Measurements from ENCODE around the gene IFT25. TPM values are rescaled to one million over a fixed set of nuclear protein-coding genes. Genes with fewer than 3 reads are reported as not detected.

IFT25 gene
- total RNA-seq, 8 experiments from 2014 or later, result 27.9 to 57.3 (median 40.6) TPM

DNA sequence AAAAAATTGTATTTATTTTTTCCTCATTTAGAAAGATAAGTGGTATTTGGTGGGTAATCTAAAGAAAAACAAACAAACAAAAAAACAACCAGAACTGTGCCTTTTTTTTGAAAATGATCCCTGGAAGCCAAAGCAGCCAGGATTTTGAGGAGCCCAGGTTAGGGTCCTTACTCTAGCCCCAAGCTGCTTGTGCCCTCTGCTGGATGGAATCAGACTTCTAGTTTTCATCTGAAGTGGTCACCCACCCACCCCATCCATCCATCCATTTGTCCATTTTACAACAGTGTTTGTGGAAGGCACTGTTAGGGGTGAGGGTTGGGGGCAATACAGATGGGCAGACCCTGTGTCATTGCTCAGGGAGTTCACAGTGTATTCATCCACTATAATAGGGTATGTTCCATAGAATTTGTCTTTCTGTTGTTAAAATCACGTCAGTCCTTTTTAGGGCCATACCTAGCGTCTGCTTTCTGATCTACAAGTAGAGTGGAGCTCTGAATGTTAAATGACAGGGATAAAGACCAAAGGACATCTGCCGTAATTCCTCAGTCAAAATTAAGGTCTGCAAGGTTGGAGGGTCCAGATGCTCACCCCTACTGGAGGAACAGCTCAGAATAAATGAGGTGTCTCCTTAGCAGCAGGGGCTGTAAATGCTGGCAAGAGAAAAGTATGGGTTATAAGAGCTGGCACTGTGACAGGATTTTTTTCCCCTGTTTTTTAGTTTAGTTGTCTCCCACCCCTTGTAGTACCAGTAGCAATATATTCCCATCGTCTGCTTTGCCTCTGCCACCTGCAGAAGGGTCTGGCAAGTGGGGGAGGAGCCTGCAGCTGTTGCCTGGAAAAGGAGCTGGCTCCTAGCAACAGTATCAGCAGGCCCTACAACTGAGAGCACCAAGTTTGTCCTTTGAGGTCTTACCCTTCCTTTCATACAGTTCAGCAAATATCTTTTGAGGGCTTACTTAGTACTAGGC lies 3.8 kb upstream of the IFT25 start:
- WGBS, 10 experiments, result 38 to 100% (median 84%) methylated on average over 1 to 4 of the region's 4 CpGs; no CpG with 5 or more reads in 1 of the 10 experiments
- no peak overlapping the region for H3K27ac ChIP-seq
- peaks cover 29 to 33% of the 10 kb centered on the region in 2 donors for H3K4me1 ChIP-seq (replicated peaks in 1 of 2)
- in situ Hi-C loops (cut with MboI; ENCODE audit: low pct_unique_long_range_greater_than_20kb in 2 of 9, low sequenced_read_pairs in 9 of 9, unreplicated experiment in 9 of 9), result no loop called here
- no peak for ATAC-seq (replicated peaks in 6 of 8)
- no peak overlapping the region for H3K4me3 ChIP-seq

DNA sequence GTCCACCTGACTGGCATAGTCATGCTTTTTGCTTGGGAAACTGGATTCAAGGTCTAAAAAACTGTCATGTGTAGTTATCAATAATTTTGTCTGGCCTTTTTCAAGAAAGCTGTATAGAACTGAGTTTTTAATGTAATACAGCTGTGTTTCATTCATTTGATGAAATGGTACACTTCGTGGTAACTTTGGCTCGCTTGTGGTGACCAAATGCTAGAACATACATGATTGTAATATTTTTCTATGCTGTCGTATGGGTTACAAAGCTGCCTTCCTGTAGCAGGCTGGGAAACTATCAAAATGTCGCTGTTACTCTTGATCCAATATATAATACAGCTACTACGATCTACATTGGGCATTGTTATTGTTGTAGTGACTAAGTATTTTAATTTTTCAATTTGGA lies 2.8 kb upstream of the IFT25 start:
- in situ Hi-C loops (cut with MboI; ENCODE audit: low pct_unique_long_range_greater_than_20kb in 2 of 9, low sequenced_read_pairs in 9 of 9, unreplicated experiment in 9 of 9), result no loop called here

DNA sequence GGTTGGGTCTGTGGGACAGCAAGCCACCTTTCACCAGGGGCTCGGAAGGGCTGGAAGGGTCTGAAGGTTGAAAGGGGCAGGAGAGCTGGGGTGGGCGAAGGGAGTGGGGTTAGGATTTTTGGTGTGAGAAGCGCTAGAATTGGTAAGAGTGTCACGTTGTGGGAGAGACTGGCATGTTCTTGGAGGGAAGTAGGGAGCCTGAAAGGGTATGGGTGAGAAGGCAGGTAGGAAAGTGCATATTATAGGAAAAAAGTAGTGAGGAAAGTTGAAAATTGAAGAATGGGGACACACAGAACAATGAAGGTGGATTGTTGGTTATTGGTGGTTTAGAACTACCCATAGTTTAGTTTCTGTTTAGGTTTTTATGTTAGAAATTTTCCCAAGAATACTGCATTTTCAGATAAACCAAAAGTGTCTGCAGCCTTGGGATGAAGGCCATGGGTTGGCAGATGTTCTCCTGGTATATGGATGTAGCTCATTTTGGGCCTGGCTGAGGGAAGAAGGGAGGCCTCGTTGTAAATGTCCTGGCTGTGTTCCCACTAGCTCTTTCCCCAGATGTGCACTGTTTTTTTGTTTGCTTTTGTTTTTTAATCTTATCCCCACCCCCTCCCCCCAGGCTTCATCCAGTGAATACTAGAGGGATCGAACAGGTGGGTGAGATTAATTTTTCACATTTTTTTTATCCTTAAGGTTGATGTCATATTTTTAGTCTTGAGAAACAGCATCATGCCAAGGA lies 1.8 kb upstream of the IFT25 start:
- no peak overlapping the region for H3K27ac ChIP-seq
- H3K4me3 ChIP-seq, result peak overlapping the region; percentile 54 to 87 (median 70)
- in situ Hi-C loops (cut with MboI; ENCODE audit: low pct_unique_long_range_greater_than_20kb in 2 of 9, low sequenced_read_pairs in 9 of 9, unreplicated experiment in 9 of 9), result no loop called here
- WGBS, 10 experiments, result 0 to 49% (median 24%) methylated on average over 1 to 6 of the region's 6 CpGs; no CpG with 5 or more reads in 2 of the 10 experiments
- H3K4me1 ChIP-seq (replicated peaks in 1 of 2), result peaks cover 29 to 33% of the 10 kb centered on the region in 2 donors
- ATAC-seq (replicated peaks in 6 of 8), result no peak

More for the DNA sequence above, 2.8 kb upstream of the IFT25 start:
- Histone ChIP-seq H3K4me3 (no peak overlapping the region), H3K4me1 (replicated peaks in 1 of 2) (peaks cover 29 to 33% of the 10 kb centered on the region in 2 donors), H3K27ac (no peak overlapping the region)
- ATAC-seq (replicated peaks in 6 of 8), result no peak
- 49 to 100% (median 94%) methylated on average over 1 to 5 of the region's 5 CpGs; no CpG with 5 or more reads in 1 of the 10 experiments for WGBS, 10 experiments

DNA sequence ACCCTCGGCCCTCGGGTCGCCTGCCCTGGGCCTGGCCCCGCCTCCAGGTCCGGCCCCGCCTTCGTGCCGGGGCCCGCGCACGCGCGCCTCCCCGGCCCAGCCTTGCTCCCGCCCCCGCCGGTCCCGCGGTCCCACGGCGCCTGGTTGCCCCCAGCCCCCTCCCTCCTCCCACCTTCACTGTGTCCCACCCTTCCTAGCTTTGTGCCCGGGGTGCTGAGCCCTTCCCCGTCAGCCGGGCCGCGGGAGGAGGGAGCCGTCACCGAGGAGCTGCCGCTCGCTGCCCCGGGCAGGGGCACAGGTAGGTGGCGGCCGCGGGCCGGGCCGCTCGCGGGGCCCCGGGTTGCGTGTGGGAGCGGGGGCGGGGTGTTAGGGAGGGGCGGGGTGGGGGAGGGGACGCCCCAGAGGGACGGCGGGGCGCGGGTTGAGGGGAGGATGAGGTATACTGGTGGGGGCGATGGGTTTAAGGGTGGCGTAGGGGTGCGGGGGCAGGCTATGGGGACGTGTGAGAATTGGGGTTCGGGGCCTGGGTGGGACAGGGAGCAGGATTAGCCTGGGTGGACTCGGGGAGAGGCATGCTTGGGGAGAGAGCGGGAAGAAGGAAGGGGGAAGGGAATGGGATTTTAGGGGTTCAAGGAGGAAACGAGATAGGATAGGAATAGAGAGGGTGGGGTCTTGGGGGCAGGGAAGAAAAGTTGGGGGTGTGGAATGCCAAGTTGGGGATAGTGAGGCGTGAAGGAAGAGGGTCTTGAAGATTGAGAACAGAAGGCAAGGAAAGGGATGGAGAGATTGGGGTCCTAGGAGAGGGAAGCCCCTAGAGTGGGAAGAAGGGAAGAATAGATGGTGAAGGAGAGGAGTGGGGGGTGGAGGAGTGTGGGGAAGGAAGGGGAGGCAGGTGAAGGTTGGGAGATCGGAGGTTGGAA lies 1.0 kb upstream of the IFT25 start, which contains the start of gene LRRC42:
Gene LRRC42 (plus strand): TSS at position 99 of the 920 bp plus-strand sequence. CDS start 5,650 bp downstream, outside the sequence.
- 24% methylated on average over 2 of the region's 58 CpGs; no CpG with 5 or more reads in 9 of the 10 experiments for WGBS, 10 experiments
- peak in 3 of 8 experiments; percentile 67 to 76 (median 69) for ATAC-seq (replicated peaks in 6 of 8)
- in situ Hi-C loops (cut with MboI; ENCODE audit: low pct_unique_long_range_greater_than_20kb in 2 of 9, low sequenced_read_pairs in 9 of 9, unreplicated experiment in 9 of 9), result no loop called here

DNA sequence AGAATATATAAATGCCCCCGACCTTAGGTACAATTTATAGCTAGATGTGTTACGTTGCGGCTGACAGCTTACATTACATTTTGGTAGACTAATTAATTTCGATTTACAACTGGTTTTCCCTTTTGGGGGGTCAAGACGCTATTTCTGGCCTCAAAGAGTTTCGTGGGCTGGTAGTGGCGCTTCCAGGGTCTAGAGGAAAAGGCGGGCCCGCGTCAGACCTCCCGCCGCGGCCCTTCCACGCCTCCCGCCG lies 391 bp downstream of the IFT25 start:
- peaks cover 27 to 29% of the 10 kb centered on the region in 2 donors for H3K4me1 ChIP-seq (replicated peaks in 1 of 2)
- no peak for ATAC-seq (replicated peaks in 6 of 8)
- WGBS, 10 experiments, result 0% methylated on average over 2 to 7 of the region's 16 CpGs; no CpG with 5 or more reads in 6 of the 10 experiments
- H3K27ac ChIP-seq, result peak overlapping the region; percentile 57 to 68
- in situ Hi-C loops (cut with MboI; ENCODE audit: low pct_unique_long_range_greater_than_20kb in 2 of 9, low sequenced_read_pairs in 9 of 9, unreplicated experiment in 9 of 9), result no loop called here
- peak overlapping the region; percentile 54 to 87 (median 70) for H3K4me3 ChIP-seq

More for the DNA sequence above, 1.0 kb upstream of the IFT25 start, which contains the start of gene LRRC42:
- Histone ChIP-seq H3K4me1 (replicated peaks in 1 of 2) (peaks cover 29 to 33% of the 10 kb centered on the region in 2 donors), H3K4me3 (peak within 1 kb of the TSS; percentile 54 to 87 (median 70)), H3K27ac (peak within 1 kb of the TSS; percentile 60 to 75)

DNA sequence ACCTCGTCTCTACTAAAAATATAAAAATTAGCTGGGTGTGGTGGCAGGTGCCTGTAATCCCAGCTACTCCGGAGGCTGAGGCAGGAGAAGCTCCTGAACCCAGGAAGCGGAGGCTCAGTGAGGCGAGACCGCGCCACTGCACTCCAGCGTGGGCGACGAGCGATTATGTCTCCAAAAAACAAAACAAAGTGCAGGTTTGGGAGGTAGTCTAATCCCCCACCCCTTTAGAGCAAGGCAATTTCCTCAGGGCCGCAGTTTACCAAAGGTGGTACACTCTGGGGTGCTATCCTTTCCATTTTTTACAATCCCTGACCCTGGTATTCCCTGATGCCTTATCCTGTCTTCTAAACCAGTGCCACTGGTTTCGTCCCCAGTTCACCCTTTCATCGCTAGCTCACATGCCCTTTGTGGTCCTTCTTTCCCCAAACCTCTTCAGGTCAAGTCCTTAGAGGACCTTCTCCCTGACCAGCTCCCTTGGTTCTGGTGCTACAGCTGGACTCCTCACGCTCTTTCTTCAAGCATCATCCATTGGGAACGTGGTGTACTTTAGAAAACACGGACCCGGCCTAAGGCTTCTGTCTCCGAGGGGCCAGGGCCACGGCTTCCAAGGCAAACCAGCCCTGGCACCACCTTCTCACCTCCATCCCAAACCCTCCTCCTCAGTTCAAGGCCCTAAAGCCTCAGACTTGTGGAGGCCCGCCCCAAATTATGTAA lies 873 bp downstream of the IFT25 start:
- Histone ChIP-seq H3K4me1 (replicated peaks in 1 of 2) (peaks cover 22 to 24% of the 10 kb centered on the region in 2 donors), H3K27ac (peak overlapping the region; percentile 57 to 68), H3K4me3 (peak overlapping the region; percentile 54 to 87 (median 70))
- in situ Hi-C loops (cut with MboI; ENCODE audit: low pct_unique_long_range_greater_than_20kb in 2 of 9, low sequenced_read_pairs in 9 of 9, unreplicated experiment in 9 of 9), result no loop called here
- 20 to 100% (median 72%) methylated on average over 1 to 16 of the region's 20 CpGs; no CpG with 5 or more reads in 2 of the 10 experiments for WGBS, 10 experiments
- ATAC-seq (replicated peaks in 6 of 8), result no peak

DNA sequence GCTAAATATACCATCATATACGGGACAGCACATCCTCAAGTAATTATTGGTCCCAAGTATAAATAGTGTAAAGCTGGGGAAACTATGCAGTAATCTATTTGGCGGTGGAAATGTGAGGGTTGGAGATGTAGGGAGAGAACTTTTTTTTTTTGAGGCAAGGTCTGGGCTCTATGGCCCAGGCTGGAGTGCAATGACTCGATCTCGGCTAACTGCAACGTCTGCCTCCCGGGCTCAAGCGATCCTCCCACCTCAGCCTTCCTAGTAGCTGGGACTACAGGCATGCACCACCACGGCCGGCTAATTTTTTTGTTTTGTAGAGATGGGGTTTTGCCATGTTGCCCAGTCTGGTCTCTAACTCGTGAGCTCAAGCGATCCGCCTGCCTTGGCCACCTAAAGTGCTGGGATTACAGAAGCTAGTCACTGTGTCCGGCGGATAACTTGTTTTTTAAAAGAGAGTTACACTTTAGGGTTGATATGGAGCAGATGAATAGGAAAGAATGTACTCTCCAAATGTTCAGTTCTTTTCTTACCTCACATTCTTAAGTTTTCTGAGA lies 1.9 kb downstream of the IFT25 start:
- H3K27ac ChIP-seq, result no peak overlapping the region
- no peak for ATAC-seq (replicated peaks in 6 of 8)
- WGBS, 10 experiments, result 86 to 100% (median 96%) methylated on average over 1 to 14 of the region's 14 CpGs; no CpG with 5 or more reads in 1 of the 10 experiments
- H3K4me1 ChIP-seq (replicated peaks in 1 of 2), result peaks cover 12 to 15% of the 10 kb centered on the region in 2 donors
- in situ Hi-C loops (cut with MboI; ENCODE audit: low pct_unique_long_range_greater_than_20kb in 2 of 9, low sequenced_read_pairs in 9 of 9, unreplicated experiment in 9 of 9), result no loop called here
- no peak overlapping the region for H3K4me3 ChIP-seq

DNA sequence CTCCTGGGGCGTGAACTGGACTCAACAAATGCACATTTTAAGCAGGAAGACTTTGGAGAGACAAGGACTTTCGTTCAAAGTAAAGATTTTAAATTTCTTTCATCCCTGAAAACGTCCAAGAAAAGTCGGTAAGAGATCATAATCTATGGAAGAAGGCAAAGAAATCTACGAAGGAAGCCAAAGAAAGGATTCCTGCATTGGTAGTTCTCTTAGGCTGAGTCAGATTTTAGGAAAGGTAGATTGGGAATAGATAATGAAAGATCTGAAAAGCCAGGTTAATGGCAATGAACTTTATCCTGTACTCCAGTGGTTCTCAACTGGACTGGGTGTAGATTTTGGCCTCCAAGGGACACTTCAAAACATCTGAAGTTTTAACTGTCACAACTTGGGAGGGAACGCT lies 2.4 kb downstream of the IFT25 start:
- Histone ChIP-seq H3K27ac (no peak overlapping the region), H3K4me1 (replicated peaks in 1 of 2) (peaks cover 10 to 12% of the 10 kb centered on the region in 2 donors), H3K4me3 (no peak overlapping the region)
- in situ Hi-C loops (cut with MboI; ENCODE audit: low pct_unique_long_range_greater_than_20kb in 2 of 9, low sequenced_read_pairs in 9 of 9, unreplicated experiment in 9 of 9), result no loop called here
- ATAC-seq (replicated peaks in 6 of 8), result no peak
- 67 to 96% (median 93%) methylated on average over 2 to 6 of the region's 6 CpGs for WGBS, 10 experiments

DNA sequence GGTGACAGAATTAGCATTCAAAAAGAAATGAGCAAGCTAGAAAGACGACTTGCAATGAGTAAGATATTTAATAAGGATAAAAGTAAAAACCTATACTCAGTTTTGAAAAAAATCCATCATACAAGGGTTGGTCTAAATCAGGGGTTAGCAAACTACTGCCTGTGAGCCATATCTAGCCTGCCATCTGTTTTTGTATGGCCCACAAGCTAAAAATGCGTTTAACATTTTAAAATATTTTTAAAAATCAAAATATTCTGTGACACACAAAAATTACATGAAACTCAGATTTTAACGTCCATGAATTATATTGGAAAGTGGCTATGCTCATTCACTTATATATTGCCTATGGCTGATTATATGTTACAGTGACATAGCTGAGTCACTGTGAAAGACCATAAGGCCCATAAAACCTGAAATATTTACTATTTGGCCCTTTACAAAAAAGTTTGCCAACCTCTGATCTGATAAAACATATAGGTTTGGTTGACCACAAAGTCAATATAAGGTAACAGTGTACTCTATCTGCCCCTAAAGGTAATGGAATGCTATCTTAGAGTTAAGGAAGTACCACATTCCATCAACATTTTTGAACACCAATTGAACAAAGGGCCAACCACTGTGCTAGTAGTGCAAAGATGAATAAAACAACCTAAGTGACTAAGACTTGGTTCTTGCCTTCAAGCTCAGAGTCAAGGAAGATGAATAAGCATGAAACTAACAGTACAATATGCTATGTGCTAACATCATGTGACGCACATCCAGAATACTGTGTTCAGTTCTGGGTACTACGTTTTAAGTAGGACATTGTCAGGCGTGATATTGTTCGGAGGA lies 3.2 kb downstream of the IFT25 start:
- Histone ChIP-seq H3K27ac (no peak overlapping the region), H3K4me1 (replicated peaks in 1 of 2) (peaks cover 6% of the 10 kb centered on the region in 2 donors), H3K4me3 (no peak overlapping the region)
- WGBS, 10 experiments, result 57 to 100% (median 86%) methylated on average over 1 to 7 of the region's 7 CpGs
- ATAC-seq (replicated peaks in 6 of 8), result no peak
- in situ Hi-C loops (cut with MboI; ENCODE audit: low pct_unique_long_range_greater_than_20kb in 2 of 9, low sequenced_read_pairs in 9 of 9, unreplicated experiment in 9 of 9), result no loop called here

DNA sequence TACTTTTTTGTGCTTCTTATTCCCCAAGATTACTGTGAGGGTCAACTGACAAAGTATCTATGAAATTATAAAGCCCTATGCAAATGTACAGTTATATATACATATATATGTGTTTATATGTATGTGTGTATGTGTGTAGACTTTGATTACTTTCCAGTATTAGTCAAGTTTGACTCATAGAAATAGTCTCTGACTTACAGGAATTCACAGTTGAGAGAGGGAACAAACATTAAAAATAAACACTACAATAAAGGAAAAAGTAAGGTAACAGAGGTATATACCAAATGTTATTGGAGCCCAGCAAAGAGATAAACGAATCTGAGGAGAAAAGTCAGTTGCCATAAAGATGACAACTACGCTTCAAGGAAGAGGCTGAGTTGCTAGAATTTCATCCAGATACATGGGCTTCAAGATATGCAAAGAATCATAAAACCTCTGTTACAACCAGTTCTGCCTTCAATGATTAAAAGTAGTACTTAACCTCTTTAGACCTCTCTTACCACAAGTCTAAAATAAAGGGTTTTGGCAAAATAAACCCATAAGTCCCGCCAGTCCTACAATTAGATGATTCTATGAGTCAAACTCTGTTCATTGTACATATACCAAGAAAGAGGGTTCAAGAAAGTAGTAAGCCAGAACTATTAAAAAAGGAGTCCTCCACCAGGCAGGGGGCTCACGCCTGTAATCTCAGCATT lies 7.2 kb downstream of the IFT25 start:
- Histone ChIP-seq H3K4me3 (no peak overlapping the region), H3K4me1 (replicated peaks in 1 of 2) (no peaks in the 10 kb centered on the region), H3K27ac (no peak overlapping the region)
- in situ Hi-C loops (cut with MboI; ENCODE audit: low pct_unique_long_range_greater_than_20kb in 2 of 9, low sequenced_read_pairs in 9 of 9, unreplicated experiment in 9 of 9), result no loop called here
- WGBS, 10 experiments, result 83 to 100% (median 94%) methylated on average over 1 to 4 of the region's 4 CpGs
- no peak for ATAC-seq (replicated peaks in 6 of 8)

DNA sequence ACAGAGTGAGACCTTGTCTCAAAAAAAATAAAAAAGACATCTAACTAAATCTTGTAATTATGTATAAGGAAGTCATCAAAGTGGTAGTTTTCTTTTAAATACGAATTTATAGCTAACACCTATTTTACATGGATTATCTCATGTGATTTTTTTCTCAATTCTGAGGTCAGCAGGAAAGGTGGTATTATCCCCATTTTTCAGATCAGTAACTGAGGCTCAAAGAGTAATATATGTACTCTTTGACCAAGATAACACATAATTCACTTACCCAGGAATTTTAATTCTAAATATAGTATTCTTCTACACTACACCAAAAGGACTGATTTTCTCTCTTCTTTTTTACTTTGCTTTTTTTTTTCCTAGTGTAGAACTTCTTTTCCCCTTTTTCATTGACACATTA lies 9.1 kb downstream of the IFT25 start:
- no peak for ATAC-seq (replicated peaks in 6 of 8)
- Histone ChIP-seq H3K27ac (no peak overlapping the region), H3K4me1 (replicated peaks in 1 of 2) (no peaks in the 10 kb centered on the region), H3K4me3 (no peak overlapping the region)
- in situ Hi-C loops (cut with MboI; ENCODE audit: low pct_unique_long_range_greater_than_20kb in 2 of 9, low sequenced_read_pairs in 9 of 9, unreplicated experiment in 9 of 9), result no loop called here
- 82 to 100% (median 87%) methylated on average over 1 of the region's 1 CpG for WGBS, 10 experiments

Measured in motor neuron (in vitro differentiated cells).